22Rv1 (cell line): ENCODE results near the gene DENND1A.

Experiments used
- CTCF ChIP-seq: fragments of 450-650 bp; IDR thresholded peaks from 2 replicates; pipeline ENCODE4 v1.5.1; 2017; ENCODE audit warnings: mild to moderate bottlenecking
- ZFX ChIP-seq: fragments of 450-650 bp; IDR thresholded peaks from 2 replicates; pipeline ENCODE4 v1.6.1; 2017; ENCODE audit warnings: antibody characterized with exemption, borderline replicate concordance

- TF ChIP-seq CTCF (no peak), ZFX (no peak)
Measured at GRCh38 chr9:123470991-123471770, 458.7 kb downstream of the DENND1A start.
